Measurements from ENCODE around the gene CCR5AS.

Gene CCR5AS

DNA sequence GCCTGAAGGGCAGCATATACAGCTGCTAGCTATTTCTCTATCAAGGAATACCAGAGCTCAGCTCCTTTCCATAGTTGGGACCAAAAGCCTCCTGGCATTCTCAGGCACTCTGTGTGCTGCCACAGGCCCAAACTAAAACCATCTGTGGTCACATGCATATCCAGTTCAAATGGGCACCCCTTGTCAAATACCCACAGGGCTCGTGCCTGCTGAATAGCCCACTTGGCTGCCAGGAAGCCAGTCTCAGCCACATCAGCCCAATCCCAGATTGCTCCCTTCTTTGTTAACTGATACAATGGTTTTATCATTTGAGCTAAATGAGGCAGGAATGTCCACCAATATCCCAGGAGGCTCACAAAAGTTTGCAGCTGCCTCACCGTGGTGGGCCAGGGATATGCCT, 14.1 kb upstream of the CCR5AS start:
- H3K27me3 ChIP-seq (ENCODE audit: insufficient read depth, low read length, poor library complexity): no peaks in the 10 kb centered on the region
- no peak overlapping the region for H3K9ac ChIP-seq (ENCODE audit: low read depth, low read length)
- TF ChIP-seq CTCF (IDR thresholded peaks at IDR 0.05; ENCODE audit: borderline replicate concordance, extremely low read depth, low read length, poor library complexity, severe bottlenecking) (no peak), EZH2 (IDR thresholded peaks at IDR 0.05; ENCODE audit: borderline replicate concordance, low read depth, low read length, severe bottlenecking) (no peak)
- no peak overlapping the region for H3K4me3 ChIP-seq (ENCODE audit: low read depth in 1 of 2, low read length in 2 of 2)
- no peaks in the 10 kb centered on the region for H3K79me2 ChIP-seq (ENCODE audit: insufficient read depth, low read length)
- H3K9me3 ChIP-seq (ENCODE audit: insufficient read depth, low read length, severe bottlenecking): no peaks in the 10 kb centered on the region
- no peak overlapping the region for H3K4me2 ChIP-seq (ENCODE audit: insufficient read depth, low read length)
- H3K27ac ChIP-seq (ENCODE audit: low read length): no peak overlapping the region
- no peaks in the 10 kb centered on the region for H3K36me3 ChIP-seq (ENCODE audit: insufficient read depth, low read length)
- ATAC-seq (ENCODE audit: insufficient read depth, low read depth) (no peak), DNase-seq (no peak)
- H3K4me1 ChIP-seq (ENCODE audit: insufficient read depth, low read length): peaks cover 25% of the 10 kb centered on the region
- H4K20me1 ChIP-seq (ENCODE audit: insufficient read depth, low read length): no peaks in the 10 kb centered on the region
- H2AFZ ChIP-seq (ENCODE audit: low read depth, low read length): no peak overlapping the region

- H3K27ac ChIP-seq (ENCODE audit: low read length): no peak overlapping the region
- H3K4me1 ChIP-seq (ENCODE audit: insufficient read depth, low read length): peaks cover 19% of the 10 kb centered on the region
- TF ChIP-seq EZH2 (IDR thresholded peaks at IDR 0.05; ENCODE audit: borderline replicate concordance, low read depth, low read length, severe bottlenecking) (no peak), CTCF (IDR thresholded peaks at IDR 0.05; ENCODE audit: borderline replicate concordance, extremely low read depth, low read length, poor library complexity, severe bottlenecking) (no peak)
- H3K9ac ChIP-seq (ENCODE audit: low read depth, low read length): no peak overlapping the region
- H4K20me1 ChIP-seq (ENCODE audit: insufficient read depth, low read length): no peaks in the 10 kb centered on the region
- H2AFZ ChIP-seq (ENCODE audit: low read depth, low read length): no peak overlapping the region
- H3K36me3 ChIP-seq (ENCODE audit: insufficient read depth, low read length): no peaks in the 10 kb centered on the region
- H3K79me2 ChIP-seq (ENCODE audit: insufficient read depth, low read length): no peaks in the 10 kb centered on the region
- no peak overlapping the region for H3K4me3 ChIP-seq (ENCODE audit: low read depth in 1 of 2, low read length in 2 of 2)
- H3K4me2 ChIP-seq (ENCODE audit: insufficient read depth, low read length): no peak overlapping the region
- no peaks in the 10 kb centered on the region for H3K9me3 ChIP-seq (ENCODE audit: insufficient read depth, low read length, severe bottlenecking)
- no peaks in the 10 kb centered on the region for H3K27me3 ChIP-seq (ENCODE audit: insufficient read depth, low read length, poor library complexity)
- ATAC-seq (ENCODE audit: insufficient read depth, low read depth) (no peak), DNase-seq (no peak)
These were observed 12.9 kb upstream of the CCR5AS start for GRCh38 chr3:46419816-46420215.

- DNase-seq: no peak
- H3K27ac ChIP-seq (ENCODE audit: low read length): no peak overlapping the region
These were observed 11.2 kb upstream of the CCR5AS start for GRCh38 chr3:46417841-46418611.

More at GRCh38 chr3:46417841-46418611, 11.2 kb upstream of the CCR5AS start:
- no peak overlapping the region for H3K9ac ChIP-seq (ENCODE audit: low read depth, low read length)
- H3K4me2 ChIP-seq (ENCODE audit: insufficient read depth, low read length): no peak overlapping the region
- H3K36me3 ChIP-seq (ENCODE audit: insufficient read depth, low read length): no peaks in the 10 kb centered on the region
- no peaks in the 10 kb centered on the region for H3K27me3 ChIP-seq (ENCODE audit: insufficient read depth, low read length, poor library complexity)
- no peak for ATAC-seq (ENCODE audit: insufficient read depth, low read depth)
- TF ChIP-seq EZH2 (IDR thresholded peaks at IDR 0.05; ENCODE audit: borderline replicate concordance, low read depth, low read length, severe bottlenecking) (no peak), CTCF (IDR thresholded peaks at IDR 0.05; ENCODE audit: borderline replicate concordance, extremely low read depth, low read length, poor library complexity, severe bottlenecking) (no peak)
- H2AFZ ChIP-seq (ENCODE audit: low read depth, low read length): no peak overlapping the region
- H3K9me3 ChIP-seq (ENCODE audit: insufficient read depth, low read length, severe bottlenecking): no peaks in the 10 kb centered on the region
- no peaks in the 10 kb centered on the region for H3K79me2 ChIP-seq (ENCODE audit: insufficient read depth, low read length)
- no peak overlapping the region for H3K4me3 ChIP-seq (ENCODE audit: low read depth in 1 of 2, low read length in 2 of 2)
- no peaks in the 10 kb centered on the region for H4K20me1 ChIP-seq (ENCODE audit: insufficient read depth, low read length)
- H3K4me1 ChIP-seq (ENCODE audit: insufficient read depth, low read length): peaks cover 19% of the 10 kb centered on the region
